COLO668 (cell line): ENCODE measurements around the gene ASCC3.

ENCODE experiments used
- DNase-seq: peaks from one replicate; lab custom pipeline; 2025; ENCODE audit not compliant: unreplicated experiment; lab: John Stamatoyannopoulos, UW

ASCC3 gene

DNA sequence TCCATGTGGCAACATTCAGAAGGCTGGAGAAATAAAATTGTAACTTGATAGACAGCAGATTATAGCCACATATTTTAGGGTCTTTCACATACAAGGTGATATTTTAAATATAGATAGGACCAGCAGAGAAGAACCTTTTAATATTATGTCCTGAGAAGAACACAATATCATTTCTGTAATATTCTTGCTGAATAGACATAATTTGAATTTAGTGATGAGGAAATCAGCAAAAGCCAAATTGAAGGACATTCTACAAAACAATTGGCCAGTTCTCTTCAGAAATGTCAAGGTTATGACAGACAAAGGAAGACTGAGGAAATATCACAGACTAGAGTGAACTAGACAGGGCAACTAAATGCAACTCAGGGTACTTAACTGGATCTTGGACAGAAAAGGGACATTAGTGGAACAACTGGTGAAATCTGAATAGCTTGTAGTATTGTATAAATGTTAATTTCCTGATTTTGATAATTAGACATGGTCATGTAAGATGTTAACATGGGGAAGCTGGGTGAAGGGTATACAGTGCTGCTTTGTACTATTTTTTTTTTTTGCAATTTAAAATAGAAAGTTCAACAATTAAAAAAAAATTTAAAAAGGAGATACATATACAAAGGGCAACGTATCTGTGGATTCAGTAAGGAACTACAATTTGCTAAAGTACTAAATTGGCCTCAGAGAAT is 281.9 kb downstream of the ASCC3 start:
- no peak for DNase-seq

DNA sequence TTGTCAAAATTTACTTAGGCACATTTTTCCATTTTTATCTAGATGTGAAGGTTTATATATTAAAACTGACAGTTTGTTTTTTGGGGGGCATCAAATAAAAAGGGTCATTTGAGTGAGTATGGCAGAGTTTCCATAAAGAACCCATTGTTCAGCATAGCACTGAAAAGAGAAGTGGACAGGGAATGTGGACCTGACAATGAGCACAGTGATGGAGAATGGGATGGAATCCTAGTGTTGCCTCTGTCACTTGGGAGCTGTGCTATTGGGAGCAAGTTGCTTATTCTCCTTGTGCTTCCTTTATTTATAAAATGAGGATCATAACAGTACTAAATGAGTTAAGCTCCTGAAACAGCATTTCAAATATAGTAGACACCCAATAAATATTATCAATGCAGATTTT is 285.7 kb downstream of the ASCC3 start:
- no peak for DNase-seq

- DNase-seq, result no peak
Measured at GRCh38 chr6:100593522-100593921, 287.6 kb downstream of the ASCC3 start.

DNA sequence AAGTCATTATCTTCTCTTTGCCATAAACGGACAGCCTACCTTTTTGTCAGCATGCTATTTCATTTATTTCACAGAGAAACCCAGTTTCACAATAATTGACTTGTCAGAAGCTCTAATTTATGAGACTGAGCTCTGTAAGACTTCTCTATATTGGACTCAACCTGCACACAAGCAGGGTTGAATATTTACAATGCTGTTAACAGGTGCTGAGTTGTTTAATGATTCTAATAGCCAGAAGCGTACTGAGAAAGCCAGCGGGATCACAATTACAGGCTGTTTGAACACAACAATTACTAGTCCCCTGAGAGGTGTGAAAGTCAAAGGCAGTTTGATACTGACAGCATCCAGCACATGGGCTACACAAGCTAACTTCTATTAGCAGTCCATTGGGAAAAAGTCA is 288.2 kb downstream of the ASCC3 start:
- peak; percentile 19 for DNase-seq

- no peak for DNase-seq
Measured at GRCh38 chr6:100577425-100577824, 303.7 kb downstream of the ASCC3 start.

DNA sequence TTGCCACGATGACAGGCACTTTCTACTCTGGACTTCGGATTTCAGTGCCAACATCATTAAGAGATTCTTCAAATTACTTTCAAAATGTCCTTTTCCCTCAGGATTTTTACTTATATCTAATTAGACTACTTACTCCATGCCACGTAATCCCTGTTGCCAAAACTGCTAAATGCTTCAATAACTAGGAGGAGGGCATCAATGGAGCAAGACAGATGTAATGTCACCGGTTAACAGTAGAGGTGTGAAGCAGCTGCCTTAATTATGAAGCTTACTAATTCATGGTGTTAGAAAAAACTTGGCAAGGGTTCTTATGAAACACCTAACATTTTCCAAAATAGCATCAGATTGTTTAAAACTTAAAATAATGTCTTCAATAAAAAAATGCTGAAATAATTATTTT is 305.2 kb downstream of the ASCC3 start:
- DNase-seq, result no peak

- DNase-seq, result no peak
Measured at GRCh38 chr6:100574836-100575235, 306.3 kb downstream of the ASCC3 start.

DNA sequence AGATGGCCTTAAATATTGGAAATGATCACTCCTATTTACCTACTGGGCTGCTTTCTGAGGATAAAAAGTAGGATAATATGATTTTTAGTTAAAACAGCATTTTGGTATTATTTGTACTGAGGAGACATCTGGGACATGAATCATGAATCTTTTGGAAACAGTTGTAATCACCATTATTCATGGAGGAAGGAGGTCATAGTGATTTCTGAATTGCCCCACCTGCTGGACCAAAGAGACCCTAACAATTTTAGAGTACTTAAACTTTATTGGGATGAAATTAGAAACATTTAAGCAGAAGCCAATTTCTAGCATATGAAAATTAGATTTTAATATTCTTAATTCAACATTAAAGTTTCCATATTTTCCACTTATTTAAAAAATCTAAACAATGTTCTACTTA is 308.0 kb downstream of the ASCC3 start:
- no peak for DNase-seq

GRCh38 chr6:100568255-100568654 is 312.9 kb downstream of the ASCC3 start:
- DNase-seq, result no peak

- DNase-seq, result no peak
Measured at GRCh38 chr6:100566563-100566962, 314.6 kb downstream of the ASCC3 start.

GRCh38 chr6:100565439-100566104 is 315.6 kb downstream of the ASCC3 start:
- DNase-seq, result no peak

DNA sequence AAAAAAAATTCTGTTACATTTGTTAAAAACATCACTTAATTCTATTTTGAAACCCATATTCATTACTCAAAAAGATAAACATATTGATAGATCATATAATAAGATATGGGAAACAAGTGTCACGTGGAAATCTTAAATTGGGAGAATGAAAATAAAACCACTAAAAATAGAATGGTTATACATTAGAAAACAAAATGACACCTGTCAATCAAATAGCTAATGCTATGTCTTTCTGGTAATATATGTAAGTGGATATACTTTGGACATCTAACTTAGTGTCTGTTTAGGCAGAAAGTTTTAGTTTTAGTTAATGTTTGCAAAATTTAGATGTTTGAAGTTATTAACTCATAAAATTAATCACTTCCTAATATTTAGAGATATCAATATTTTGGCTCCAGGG is 321.3 kb downstream of the ASCC3 start:
- no peak for DNase-seq

- peak; percentile 4 for DNase-seq
Measured at GRCh38 chr6:100554228-100554627, 326.9 kb downstream of the ASCC3 start.

- DNase-seq, result peak; percentile 0
Measured at GRCh38 chr6:100553243-100553642, 327.9 kb downstream of the ASCC3 start.

DNA sequence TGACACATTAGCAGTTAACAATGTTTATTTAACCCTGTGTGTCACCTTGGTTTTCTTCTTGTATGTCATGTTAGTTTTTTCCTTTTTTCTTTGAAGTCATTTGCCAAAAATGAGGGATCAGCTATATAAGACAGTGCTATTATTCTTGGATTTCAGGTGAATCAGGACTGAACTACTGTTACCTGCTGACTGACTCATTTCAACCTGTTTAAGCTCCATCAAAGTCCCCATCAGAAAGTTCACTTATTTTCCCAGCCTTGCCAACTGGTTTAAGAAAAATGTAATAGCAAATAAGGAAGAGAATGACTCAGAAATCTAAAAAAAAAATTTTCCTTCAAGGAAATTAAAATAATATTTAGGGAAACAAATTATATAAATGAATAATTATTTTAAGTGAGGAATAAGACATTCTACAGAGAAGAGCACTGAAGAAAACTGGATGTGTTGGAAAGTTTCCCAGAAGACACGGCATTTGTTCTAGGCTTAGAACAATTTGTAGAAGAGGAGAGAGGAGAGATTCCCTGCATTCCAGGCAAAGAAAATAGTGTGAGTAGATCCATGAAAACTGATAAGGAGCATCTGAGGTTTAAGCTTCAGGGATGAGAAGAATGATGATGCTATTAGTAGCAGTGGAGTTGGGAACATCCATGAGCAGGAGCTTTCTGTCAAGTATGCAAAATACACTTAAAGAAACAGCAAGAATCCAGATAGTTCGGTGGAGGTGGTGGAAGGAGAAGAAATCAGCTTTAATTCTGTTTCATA is 331.5 kb downstream of the ASCC3 start:
- DNase-seq, result no peak

GRCh38 chr6:100538086-100538485 is 343.0 kb downstream of the ASCC3 start:
- DNase-seq, result no peak

GRCh38 chr6:100518588-100518987 is 362.5 kb downstream of the ASCC3 start:
- DNase-seq, result no peak

DNA sequence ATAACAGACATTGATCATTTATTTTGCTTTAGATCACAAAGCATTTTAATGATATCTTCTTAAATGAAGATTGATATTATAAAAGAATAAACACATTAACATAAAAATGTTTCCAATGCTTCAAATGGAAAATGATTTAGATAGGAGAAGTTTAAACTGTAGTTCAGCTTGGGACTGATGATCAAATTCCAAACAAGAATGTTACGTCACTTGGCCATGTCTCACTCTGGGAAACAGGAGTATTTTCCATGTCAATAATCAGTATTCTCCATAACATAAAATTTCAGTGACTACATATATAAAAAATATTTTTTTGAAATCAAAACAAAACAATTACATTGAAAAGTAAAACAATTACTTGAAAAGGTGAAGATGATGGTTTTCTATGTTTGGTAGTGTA is 363.5 kb downstream of the ASCC3 start:
- no peak for DNase-seq

DNA sequence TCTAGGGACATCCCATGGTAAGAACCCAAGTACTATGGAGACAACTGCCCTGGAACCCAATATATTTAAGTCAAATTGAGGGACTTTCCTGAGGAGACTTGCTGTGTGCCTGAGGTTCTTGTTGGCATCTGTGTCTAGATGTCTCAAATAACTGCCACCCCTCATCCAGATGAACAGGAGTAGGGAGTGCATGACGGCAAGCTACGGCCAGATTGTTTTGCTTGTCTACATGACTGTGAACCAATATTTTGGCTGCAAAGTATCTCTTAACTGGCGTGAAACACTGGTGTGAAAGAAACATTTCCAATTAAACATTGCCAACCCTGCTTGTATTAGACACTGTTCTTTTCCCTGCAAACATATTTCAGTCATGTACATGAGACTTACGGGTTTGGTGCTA is 364.0 kb downstream of the ASCC3 start:
- no peak for DNase-seq

GRCh38 chr6:100514660-100515059 is 366.5 kb downstream of the ASCC3 start:
- no peak for DNase-seq

DNA sequence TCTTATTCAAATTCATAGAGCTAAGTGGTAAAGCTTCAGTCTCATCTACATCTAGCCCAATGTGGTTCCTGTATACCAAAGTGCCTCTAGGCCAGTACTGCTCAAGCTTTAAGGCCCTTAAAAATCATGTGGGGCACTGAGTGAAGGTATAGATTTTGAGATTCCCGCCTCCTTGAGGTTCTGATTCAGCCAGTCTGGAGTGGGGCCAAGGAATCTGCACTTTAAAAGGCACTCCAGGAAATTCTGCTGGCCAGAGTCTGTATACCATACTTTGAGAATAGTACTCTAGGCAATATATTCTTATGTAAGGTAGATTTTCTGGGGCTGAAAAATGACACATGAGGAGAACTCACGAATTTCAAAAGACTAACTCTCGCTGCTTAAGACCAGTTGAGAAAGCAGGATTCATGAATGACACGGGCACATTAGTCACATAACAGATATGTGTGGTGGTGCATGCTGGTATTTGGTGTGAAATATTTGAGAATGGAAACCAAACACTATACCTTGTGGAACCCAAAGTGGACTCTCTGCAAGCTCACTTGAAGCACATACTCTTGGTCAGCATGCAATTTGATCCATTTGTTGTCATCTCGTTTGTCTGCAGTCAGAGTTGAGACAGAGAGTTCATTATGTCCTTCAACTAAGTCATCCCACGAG is 368.8 kb downstream of the ASCC3 start:
- no peak for DNase-seq

DNA sequence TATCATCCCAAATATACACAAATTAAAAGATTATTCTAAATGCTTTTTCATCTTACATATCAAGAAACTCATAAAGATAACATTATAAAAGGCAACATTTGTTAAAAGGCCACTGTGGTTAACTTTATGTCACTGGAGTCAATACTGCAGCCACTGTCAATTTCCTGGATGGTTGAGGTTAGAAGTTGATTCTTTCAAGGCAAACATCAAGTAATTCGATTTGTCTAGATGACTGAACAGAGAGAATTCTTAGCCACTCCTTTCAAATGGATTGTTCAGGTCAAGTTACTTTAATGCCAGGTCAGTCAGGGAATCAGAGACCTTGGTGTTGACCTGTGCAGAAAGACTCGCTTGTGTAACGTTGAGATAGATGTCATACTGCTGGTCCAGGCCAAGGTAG is 372.0 kb downstream of the ASCC3 start:
- DNase-seq, result no peak
